ENCODE results near the gene RALGAPB. TPM values are rescaled to one million over a fixed set of nuclear protein-coding genes. Genes with fewer than 3 reads are reported as not detected.
A peak's percentile ranks its signal among the peaks of the same experiment; 100 is the strongest.

RALGAPB gene
- total and polyA plus RNA-seq, 2 of the 13 experiments (the other 11 are each of a cell fraction or from before 2014, with no cell fraction given) = 17.6 to 30.6 TPM

GRCh38 chr20:38601216-38602184, 128.9 kb downstream of the RALGAPB start, which contains the start of gene ARHGAP40 (continued):
- no peak for TF ChIP-seq ZBTB33 (CRISPR knock-in tag; IDR thresholded peaks at IDR 0.05)
- no peak for TF ChIP-seq SOX5 (CRISPR knock-in tag; IDR thresholded peaks at IDR 0.05; ENCODE audit: borderline replicate concordance)
- TF ChIP-seq ZNF232 (CRISPR knock-in tag; IDR thresholded peaks at IDR 0.05; ENCODE audit: borderline replicate concordance) = no peak
- no peak for TF ChIP-seq ZNF17 (CRISPR knock-in tag; IDR thresholded peaks at IDR 0.05)
- 0 out of 2 replicates have a peak, but pooled peaks have one; percentile 47 for TF ChIP-seq CCDC6 (CRISPR knock-in tag; IDR thresholded peaks at IDR 0.05)
- TF ChIP-seq ZFYVE20 (CRISPR knock-in tag; IDR thresholded peaks at IDR 0.05; ENCODE audit: borderline replicate concordance, low read depth) = no peak
- TF ChIP-seq ZNF7 (CRISPR knock-in tag; IDR thresholded peaks at IDR 0.05) = no peak
- TF ChIP-seq ZNF101 (CRISPR knock-in tag; IDR thresholded peaks at IDR 0.05; ENCODE audit: borderline replicate concordance, low read depth) = no peak
- no peak for TF ChIP-seq ESRRA (CRISPR knock-in tag; IDR thresholded peaks at IDR 0.05; ENCODE audit: low read depth)
- peak; percentile 46; the same call in 1 of the 2 replicates for TF ChIP-seq RXRA (CRISPR knock-in tag; IDR thresholded peaks at IDR 0.05)
- no peak for TF ChIP-seq IKZF5 (CRISPR knock-in tag; IDR thresholded peaks at IDR 0.05)
- TF ChIP-seq FOXP4 (CRISPR knock-in tag; IDR thresholded peaks at IDR 0.05) = no peak
- TF ChIP-seq HMG20B (CRISPR knock-in tag; conservative IDR thresholded peaks at IDR 0.05) = no peak; the same call in 1 of the 2 replicates
- TF ChIP-seq REPIN1 (CRISPR knock-in tag; IDR thresholded peaks at IDR 0.05; ENCODE audit: borderline replicate concordance, low read depth) = no peak
- TF ChIP-seq ZNF687 (CRISPR knock-in tag; IDR thresholded peaks at IDR 0.05) = peak; percentile 92
- TF ChIP-seq CEBPG (CRISPR knock-in tag; IDR thresholded peaks at IDR 0.05) = no peak
